CD4-positive, CD25-positive, alpha-beta regulatory T cell (primary cell): ENCODE results near the gene CYP2J2. TPM values are rescaled to one million over a fixed set of nuclear protein-coding genes. Genes with fewer than 3 reads are reported as not detected.

Experiments
- polyA plus RNA-seq, 4 donors: library from polyadenylated mRNA; unstranded; fragments of 300-500 nt; fragmentation: Illumina TruSeq; gene quantifications; one replicate each; pipeline ENCODE4 v1.2.3, GENCODE V29; 2021
- total RNA-seq: library from RNA; stranded (reverse); gene quantifications from one replicate; pipeline ENCODE4 v1.2.3, GENCODE V29; 2022

Gene CYP2J2
- total and polyA plus RNA-seq, 5 donors from 2014 or later: 0.14 to 0.47 TPM; not detected in 3

Other genes with a start within 250 kb of the CYP2J2 start
- gene HOOK1, start 111.8 kb downstream of the CYP2J2 start, total RNA-seq: 9.3 TPM
- 1 to 10 TPM; 2.3 to 8.1 (median 6.4) TPM for gene HOOK1, start 111.8 kb downstream of the CYP2J2 start, polyA plus RNA-seq
- gene C1orf87, start 147.0 kb upstream of the CYP2J2 start, total RNA-seq: not detected
- not detected for gene C1orf87, start 147.0 kb upstream of the CYP2J2 start, polyA plus RNA-seq